Measurements from ENCODE around the gene DHX40.

DNA sequence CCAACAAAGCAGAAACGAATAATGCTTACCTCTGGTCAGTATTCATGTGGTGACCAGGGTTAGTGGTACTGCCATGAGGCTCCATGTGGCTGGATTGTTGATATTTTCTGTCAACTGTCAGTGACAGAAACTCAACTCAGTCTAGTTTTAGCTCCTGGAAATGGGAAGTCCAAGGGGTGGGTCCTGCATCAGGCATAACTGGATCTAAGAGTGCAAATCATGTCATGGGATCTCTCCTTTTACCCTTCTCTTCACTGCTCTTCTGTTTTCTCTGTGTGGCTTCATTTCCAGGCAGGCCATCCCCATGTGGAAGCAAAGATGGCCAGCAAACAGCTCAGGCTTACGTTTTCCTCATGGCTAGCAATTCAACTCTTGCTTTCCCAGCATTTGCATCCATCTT is 39.0 kb upstream of the DHX40 start:
- TF ChIP-seq POLR2AphosphoS5 (IDR thresholded peaks at IDR 0.05; ENCODE audit: low read depth, low read length) (no peak), POLR2A (IDR thresholded peaks at IDR 0.05; ENCODE audit: low read depth, low read length) (no peak)

Data from GM12892 (cell line).